Uterus (tissue), 2 donors: ENCODE data around the gene GRK3.
"Not testable (repeated sequence)": the region's sequence is repeated elsewhere in the genome, so short reads cannot be mapped to it uniquely, and the experiment has no call there.

ENCODE experiments used
- CTCF ChIP-seq, 4 experiments: fragments of 200-600 bp in 2 of 4; fragments of 450-650 bp in 2 of 4; sonication (generic) in 2 of 4; IDR thresholded peaks; one replicate each; pipeline ENCODE4 v1.5.1; 2016 to 2019; ENCODE audit warnings: antibody characterized with exemption in 4 of 4, mild to moderate bottlenecking in 2 of 4, moderate library complexity in 1 of 4
- POLR2A ChIP-seq, 2 donors: fragments of 450-650 bp; IDR thresholded peaks; one replicate each; pipeline ENCODE4 v1.6.1; 2016; ENCODE audit warnings: antibody characterized with exemption in 2 of 2, mild to moderate bottlenecking in 1 of 2, moderate library complexity in 1 of 2

GRCh38 chr22:25571969-25572707, 7.7 kb downstream of the GRK3 start:
- not testable (repeated sequence) for TF ChIP-seq CTCF, POLR2A (IDR thresholded peaks at IDR 0.05)
